NCI-H2196 (cell line): ENCODE measurements around the gene CCDC187.

Experiments used
- DNase-seq: peaks from one replicate; lab custom pipeline; 2025; ENCODE audit not compliant: unreplicated experiment; lab: John Stamatoyannopoulos, UW

The CCDC187 gene

GRCh38 chr9:136255896-136256890 is 47.7 kb downstream of the CCDC187 start:
- DNase-seq, result no peak

DNA sequence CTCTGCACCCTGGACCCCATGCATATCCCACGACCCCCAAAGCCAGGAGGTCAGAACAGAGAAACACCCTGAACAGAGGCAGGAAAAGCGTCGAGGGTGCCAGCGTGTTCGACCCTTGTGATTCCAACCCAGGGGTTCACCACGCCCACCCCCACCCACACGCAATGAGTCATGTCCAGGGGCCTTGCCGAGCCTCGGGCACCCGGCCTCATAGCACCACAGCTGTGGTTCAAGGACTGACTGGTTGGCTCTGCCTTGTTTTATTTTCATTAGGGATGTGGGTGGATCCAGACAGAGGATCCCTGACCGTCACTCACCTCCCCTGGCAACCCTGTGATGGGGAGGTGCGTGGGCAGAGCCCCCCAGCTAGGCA is 48.7 kb downstream of the CCDC187 start:
- no peak for DNase-seq

DNA sequence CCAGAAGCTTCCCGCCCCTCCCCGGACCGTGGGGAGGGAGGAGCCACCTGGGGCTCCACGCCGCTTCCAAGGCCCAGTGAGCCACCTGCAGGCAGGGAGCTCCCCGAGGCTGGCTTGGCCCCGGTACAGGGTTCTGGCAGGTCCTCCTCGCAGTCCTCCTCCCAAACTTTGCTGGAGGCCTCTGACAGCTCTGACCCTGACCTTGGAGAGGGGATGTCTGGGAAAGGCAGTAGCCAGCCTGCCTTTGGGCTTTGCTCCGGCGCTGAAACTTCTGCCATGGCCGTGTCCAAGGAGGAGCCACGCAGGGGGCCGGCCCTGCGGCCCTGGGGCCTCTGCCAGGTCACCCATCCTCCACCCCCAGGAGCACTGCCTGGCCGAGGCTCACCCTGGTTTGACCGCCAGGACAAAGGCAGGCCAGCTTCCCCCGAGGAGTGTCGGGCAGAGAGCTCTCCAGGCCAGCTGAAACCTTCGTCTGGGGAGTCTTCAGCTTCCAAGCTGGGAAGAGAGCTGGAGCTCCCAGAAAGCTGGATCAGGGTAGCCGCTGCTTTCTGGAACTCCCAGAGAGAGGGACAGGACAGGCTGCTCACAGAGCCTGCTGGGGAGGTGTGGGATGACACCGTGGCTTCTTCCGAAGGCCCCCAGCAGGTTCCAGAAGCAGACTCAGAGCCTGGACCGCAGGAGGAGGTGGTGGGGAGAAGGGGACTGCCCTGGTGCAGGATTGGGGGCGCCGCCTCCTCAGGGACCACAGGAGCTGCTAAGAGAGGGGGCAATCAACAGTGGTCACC is 49.3 kb downstream of the CCDC187 start:
- DNase-seq, result no peak

GRCh38 chr9:136253246-136254130 is 50.4 kb downstream of the CCDC187 start:
- no peak for DNase-seq

GRCh38 chr9:136252846-136253245 is 51.0 kb downstream of the CCDC187 start:
- DNase-seq, result no peak

- no peak for DNase-seq
These were observed 51.6 kb downstream of the CCDC187 start for GRCh38 chr9:136252281-136252680.

GRCh38 chr9:136251264-136252115 is 52.4 kb downstream of the CCDC187 start:
- DNase-seq, result no peak

- no peak for DNase-seq
These were observed 53.2 kb downstream of the CCDC187 start for GRCh38 chr9:136250676-136251075.

DNA sequence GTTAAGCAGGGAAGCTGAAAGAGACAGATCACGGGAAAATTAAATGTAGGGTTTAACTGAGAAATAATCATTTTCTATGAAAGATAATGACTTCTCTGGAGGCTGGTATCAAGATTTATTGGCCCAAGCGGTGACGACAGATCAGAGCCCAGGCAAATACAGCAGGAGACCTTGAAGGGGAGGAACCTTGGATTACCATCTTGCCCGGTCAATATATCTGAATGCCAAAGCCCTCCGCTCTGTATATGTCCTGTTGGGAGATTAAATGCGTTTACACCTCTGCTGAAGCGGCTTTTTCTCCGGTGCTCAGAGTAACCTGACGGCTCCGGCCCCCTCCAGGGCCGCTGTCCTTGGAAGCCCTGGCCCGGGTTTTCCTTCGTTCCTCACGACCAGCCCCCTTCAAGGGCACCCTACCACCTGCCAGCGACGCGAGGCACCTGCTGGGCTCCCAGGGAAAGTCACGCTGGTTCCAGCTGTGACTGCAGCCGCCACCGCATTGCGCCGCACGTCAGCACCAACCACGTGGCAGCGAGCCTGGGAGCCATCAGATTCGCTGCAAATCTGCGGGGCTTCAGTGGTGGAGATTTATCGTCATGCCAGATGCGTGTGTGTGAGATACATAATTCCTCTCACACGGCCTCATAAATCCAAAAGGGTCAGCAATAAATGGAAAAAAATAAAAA is 53.9 kb downstream of the CCDC187 start:
- no peak for DNase-seq

GRCh38 chr9:136248951-136249876 is 54.7 kb downstream of the CCDC187 start:
- DNase-seq, result no peak

- no peak for DNase-seq
These were observed 55.8 kb downstream of the CCDC187 start for GRCh38 chr9:136247947-136248637.

GRCh38 chr9:136247551-136247916 is 56.4 kb downstream of the CCDC187 start:
- DNase-seq, result no peak

- DNase-seq, result no peak
These were observed 56.9 kb downstream of the CCDC187 start for GRCh38 chr9:136246849-136247550.

DNA sequence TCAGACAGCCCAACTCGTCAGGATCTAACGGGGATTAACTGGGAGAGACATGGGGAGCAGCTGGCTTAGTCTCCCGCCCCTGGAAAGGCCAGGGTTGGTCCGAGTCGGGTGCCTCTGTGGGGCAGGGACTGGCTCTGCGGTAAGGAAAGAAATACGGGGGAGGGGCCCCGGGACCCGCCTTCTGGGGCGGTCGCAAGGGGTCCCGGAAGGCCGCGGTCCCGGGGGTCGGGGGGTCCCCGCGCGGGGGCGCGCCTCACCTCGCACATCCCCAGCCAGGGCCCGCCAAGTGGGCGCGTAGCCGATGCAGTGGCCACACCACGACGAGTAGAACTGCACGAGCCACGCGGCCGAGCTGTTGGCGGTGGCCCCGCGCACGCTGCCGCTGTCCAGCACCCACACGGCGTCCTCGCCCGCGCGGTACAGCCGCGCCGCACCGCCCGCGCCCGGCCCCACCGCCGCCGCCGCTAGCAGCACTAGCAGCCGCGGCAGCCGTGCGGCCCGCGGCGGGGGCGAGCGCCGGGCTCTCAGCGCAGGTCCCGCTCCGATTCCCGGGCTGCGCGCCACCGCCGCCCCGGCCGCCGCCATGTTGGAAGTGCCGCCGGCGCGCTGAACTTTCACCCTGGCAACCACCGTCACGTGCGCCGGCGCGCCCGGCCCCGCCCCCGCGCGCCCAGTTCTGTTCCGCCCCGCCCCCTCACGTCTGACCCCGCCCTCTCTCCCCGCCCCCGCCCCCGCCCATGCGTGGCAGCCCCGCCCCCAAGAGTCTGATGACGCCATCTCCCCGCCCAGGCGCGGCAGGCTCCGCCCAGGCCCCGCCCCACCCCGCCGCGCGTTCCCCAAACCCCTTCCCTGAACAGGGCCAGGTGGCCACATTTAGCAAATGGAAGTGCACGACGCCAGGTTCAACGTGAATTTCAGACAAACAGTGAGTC is 58.4 kb downstream of the CCDC187 start, which contains the start of gene QSOX2:
Gene QSOX2 (minus strand): TSS at position 594 of the 932 bp plus-strand sequence. CDS start 9 bp downstream, at position 585.
- DNase-seq, result peak; percentile 79

DNA sequence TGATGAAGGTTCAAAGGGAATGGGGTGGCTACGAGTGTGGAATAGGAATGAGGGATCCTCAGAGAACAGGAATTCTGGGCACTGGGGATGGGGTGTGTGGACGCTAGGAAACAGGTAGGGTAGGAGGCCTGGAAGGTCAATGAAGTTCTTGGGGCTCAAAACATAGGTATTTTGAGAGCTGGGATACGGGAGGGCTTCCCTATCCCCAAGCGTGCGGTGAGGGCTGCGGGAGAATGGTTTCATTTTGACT is 59.0 kb downstream of the CCDC187 start:
- no peak for DNase-seq
